Effector CD4-positive, alpha-beta T cell (primary cell): ENCODE results near the gene SARDH.

Source experiments
- DNase-seq: peaks from one replicate; pipeline ENCODE4 v3.0.0-alpha.2; 2020

The SARDH gene

DNA sequence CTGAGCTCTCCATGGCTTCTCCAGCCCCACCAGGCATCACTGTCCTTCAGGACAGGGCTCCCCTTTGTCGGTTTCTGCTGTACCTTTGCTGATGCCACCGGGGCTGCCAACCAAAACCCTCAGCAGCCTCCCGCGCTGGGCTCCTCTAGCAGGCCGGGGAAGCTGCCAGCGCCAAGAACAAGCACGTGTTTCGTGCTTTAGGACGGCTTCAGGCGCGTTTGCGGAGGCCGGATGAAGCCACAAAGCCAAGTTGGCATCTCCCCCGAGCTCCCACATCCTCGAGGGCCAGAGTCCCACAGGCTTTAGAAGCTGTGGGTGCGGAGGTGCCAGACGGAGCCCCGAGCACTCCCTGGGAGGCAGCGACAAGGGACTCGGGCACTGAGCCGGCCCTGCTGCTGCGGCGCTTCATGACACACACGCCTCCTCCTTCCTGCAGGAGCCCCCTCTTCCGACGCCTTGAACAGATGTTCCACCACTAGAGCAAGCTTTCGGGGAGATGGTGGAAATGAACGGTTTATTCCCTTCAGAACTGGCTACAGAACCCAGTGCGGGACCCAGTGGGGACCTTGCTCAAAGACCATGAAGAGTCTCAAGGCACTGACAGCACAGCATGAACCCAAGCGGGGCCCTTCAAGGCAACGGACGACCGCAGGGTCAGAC, 36.7 kb downstream of the SARDH start:
- peak; percentile 37 for DNase-seq

DNA sequence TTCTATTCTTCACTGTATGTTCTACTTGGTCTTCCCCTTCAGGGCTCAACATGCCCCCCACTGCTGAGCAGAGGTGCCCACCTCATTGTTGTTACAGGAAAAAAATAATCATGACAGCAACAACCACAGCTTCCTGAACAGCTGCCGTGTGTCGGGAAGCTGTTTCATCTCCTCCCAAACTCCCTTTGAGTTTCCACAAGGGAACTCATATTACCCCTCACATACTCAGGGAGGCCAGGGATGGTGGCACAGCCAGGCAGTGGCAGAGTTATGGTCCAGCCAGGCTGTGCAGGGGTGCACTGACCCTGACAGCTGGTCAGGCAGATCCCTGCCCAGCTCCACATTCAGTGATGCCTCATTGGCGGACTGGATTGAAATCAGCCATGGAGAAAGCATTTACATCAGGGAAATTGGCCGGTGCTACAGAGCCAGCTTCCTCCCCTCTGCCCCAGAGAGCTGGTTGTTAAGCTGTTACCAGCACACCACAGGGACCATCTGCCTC, 37.3 kb downstream of the SARDH start:
- DNase-seq: peak; percentile 1

DNA sequence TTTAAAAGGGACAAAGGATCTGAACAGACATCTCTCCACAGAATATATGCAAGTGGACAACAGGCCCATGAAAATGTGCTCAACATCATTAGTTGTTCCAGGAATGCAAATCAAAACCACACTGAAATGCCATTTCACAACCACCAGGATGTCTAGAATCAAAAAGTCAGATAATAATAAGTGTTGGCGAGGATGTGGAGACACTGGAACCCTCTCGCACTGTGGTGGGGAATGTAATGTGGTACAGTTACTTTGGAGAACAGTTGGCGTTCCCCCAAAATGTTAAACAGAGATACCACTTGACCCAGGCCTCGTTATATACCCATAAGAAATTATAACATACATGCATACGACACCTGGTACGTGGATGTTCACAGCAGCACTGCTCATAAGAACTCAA, 38.6 kb downstream of the SARDH start:
- DNase-seq: no peak

DNA sequence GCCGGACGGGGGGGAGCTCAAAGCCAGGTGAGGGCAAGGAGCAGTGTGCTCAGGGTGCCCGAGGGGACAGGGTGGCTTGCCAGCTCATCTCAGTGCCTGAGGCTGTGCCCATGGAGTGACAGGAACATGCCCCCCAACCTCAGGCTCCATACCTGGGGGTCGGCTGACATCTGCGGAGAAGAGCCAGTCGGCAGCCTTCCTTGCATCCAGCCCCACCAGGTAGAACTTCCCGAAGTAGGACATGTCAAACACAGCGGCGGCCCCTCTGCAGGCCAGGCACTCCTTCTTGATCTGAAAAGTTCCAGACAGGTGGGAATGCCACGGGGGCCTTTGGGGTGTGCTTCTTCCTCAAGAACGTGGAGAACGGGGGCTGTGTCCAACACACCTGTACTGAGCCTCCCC, 42.1 kb downstream of the SARDH start:
- DNase-seq: no peak

DNA sequence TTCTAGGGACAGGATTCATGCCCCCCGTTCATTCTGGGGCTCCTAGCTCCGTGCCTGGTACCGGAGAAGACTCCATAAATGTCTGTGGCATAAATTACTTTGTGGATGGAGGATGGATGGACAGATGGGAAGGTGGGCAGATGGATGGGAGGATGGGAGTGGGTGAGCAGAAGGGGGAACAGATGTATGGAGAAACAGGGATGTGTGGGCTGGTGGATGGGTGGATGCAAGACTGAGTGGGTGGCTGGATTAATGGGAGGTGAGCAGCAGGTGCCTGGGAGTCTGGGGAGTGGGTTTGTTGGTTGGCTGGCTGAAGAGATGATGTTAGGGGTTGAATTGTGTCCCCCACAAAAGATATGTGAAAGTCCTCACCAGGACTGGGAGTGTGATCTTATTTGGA, 43.5 kb downstream of the SARDH start:
- DNase-seq: no peak

DNA sequence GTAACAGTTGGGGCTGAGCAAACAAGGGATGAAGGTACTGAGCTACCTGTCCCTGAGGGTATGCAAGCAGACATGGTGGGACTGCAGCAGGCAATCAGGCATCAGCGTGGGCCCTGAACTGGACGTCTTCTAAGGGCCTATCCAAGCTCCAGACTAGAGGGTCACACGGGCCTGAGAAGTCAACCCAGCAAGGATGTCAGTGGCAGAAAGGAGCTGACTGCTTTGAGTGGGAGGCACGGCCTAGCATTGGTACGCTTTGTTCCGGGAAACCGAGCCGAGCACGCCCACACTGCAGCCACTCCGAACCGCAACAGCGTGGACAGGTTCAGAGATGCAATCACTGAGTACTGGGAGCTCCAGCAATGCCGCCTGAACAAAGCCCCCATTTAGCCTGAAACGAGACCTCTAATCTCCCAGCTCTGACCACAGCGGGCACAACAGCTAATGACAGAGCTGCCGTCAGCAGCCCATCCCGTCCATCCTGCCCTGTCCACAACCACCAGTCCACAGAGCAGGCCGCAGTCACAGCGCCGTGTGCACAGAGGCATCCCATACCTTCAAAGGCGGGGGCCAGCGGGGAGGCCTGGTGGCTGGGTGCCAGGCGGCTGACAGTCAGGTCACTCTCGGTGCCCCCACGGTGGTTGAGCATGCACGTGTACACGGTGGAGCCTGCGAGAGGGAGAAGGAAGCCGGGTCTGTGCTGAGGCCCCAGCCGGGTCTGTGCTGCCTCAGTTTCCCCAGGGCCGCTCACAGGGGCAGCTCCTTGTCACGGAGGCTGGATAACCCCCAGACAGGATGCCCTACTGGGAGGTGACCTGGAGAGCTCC, 44.2 kb downstream of the SARDH start:
- DNase-seq: no peak

DNA sequence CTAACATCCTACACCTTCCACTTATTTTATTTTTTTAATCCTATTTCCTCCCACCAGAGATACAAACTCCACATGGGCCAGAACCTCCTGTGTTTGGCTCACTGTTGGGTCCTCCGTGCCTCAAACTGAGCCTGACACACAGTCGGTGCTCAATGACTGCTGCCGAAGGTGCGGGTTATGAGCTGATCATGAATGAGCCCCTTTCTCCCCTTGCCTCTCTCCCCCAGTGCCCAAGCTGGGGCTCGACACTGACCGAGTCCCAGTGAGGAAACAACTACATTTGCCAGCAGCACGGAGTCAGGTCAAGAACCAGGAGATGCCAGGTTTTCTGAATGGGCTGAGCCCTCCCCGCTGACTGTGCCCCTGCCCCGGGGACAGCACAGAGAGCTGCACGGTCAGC, 45.0 kb downstream of the SARDH start:
- no peak for DNase-seq

DNA sequence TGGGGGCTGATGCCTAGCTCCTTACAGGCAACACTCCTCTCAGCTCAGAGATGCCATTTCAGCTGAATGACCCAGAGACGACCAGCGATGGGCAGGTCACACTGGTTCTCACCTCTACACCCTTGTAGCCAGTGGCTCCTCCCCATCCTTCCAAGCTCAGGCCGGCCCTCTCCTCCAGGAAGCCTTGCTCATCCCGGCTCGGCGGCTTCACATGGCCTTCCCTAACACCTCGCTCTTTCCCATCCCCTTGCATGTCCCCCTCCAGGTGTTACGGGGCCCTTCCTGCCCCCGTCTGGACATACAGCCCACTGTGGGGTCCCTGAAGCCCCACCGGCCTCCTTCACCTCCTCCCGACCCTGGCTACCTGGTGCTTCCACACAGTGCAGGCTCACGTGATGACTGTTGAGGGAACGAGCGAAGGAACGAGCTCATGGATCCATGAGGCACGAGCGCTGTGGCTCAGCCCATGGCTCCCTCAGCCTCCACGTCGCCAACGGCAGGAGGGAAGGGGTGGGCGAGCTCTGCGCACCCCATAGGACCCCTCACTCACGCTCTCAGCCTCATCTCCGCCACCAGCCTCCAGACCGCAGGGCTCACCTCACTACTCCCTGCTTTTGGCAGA, 45.7 kb downstream of the SARDH start:
- DNase-seq: no peak

DNA sequence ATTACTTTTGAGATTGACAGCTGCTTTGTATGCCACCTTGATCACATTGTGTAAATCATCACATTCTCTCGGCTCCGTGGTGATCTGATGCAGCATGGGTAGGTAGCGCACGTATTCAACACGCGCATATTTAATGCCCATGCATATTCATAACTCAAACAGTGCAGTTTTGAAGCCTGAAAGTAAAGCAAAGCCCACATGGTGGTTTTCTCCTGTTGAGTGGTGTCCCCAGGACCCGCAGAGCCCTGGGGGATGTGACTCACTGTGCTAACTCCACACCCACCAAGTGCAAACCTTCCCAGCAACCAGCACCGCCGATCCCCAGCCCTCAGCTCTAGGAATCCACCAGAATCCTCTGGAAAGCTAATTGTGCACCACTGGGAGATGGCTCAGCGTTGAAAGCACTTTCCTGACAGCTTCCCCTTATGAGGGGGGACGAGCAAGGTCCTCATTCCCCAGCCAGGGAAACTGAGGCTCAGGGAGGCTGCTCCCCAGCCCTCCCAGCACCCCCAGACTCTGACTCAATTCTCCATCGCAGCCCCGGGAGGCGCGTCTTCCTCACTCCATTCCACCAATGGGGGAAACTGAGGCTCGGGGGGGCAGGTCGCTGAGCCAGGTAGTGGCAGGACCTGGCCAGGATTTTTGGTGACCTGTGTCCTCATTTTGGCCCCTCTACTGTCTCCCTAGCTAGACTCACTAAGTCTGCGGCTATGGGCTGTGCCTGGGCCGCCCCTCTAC, 46.4 kb downstream of the SARDH start:
- no peak for DNase-seq

DNA sequence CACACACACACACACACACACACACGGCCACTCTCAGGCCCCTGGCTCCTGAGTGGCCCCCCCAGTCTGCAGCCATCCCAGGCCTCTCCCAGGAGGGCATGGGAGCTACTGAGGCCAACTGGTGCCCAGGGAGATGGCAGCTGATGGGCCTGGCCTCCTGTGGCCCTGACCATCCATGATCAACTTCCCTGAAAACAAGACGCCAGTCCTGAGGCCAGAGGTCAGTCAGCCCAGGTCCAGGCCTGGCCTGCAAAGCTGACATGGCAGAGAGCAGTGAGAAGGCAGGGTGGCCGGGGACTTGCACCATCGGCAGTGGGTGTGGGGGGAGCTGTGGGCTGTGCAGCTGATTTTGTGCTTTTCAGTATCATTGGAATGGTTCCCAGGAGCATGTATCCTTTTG, 47.0 kb downstream of the SARDH start:
- no peak for DNase-seq

DNA sequence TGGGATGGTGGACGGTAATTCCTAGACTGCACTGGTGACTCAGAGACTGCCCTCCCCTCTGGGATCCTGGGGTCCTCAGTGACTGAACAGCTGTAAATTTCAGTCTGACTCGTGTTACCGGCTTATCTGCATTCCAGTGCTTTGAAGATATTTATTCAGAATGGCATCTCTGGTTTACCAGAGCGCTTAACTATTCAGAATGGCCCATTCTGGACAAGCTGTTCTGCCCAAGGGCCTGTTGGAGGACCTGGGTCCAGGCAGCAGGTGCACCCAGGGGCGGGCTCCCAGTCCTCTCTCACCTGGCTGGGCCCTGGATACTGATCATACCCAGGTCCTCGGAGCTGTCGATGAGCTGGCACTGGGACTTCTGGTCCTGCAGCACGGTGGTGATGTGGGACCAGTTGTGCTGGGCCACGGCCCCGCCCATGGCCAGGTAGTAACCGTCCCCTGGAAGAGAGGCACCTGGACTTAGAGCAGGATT, 48.0 kb downstream of the SARDH start:
- DNase-seq: no peak

DNA sequence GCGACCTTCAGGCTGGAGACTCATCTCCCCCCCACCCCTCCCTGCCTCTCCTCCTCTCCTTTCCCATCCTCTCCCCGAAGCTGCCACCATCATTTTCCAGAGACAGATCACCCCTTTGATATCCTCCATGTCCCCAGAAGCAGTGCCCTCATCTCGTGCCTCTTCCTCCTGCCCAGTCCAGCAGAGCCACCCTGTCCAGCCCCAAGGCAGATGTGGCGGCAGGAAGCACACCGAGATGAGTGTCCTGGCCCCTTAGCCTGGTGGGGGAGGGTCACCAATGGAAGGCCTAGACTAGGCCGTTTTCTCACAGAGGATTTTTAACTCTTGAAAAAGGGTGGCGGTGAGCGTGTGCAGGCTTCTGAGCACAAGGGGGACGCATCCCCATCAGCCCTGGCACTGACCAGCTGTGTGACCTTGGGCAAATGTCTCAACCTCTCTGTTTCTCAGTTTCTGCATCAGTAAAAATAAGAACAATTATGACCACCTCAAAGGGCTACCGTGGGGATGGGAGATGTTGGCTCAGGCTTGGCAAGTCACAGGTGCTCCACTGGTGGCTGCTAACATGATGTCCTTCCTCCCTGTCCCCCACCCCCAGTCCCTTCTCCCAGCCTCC, 48.9 kb downstream of the SARDH start:
- DNase-seq: no peak

DNA sequence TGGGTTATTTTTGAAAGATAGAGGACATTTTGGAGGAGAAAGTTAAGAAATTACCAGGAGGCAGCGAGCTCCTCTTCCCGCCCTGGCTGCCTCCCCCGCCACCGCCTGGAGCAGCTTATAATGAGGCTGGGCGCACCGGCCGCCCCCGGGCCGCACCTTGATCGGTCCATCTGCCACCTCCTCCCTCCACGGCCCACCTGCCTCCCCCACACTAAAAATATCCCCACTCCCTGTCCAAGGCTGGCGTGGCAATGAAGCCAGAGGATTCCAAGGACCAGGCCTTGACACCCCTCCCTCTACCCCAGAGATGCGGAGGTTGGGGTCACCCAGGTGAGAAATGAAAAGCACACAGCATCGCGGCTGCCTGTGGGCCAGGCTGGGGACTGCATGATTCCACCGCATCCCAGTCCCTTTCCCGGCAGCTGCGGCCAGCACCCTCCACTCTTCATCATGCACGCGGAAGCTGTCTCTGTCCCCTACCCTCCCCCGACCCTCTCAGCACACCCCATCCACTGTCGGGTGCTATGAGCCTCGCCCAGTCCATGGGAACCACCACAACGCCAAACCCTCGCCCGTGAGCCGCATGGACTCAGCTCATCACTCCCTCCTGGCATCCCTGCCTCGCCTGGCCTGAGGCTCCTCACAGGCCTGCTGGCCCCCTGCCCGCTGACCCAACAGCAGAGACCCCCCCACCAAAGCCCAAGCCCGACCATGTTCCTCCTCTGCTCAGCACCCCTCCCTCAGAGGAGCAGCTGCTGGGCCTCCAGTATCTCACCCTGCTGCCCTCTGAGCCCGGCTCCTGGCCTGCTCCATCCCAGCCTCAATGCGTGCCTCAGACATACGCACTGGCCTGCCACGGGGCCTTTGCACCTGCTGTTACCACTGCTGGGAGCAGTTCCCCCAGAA, 50.0 kb downstream of the SARDH start:
- DNase-seq: no peak

DNA sequence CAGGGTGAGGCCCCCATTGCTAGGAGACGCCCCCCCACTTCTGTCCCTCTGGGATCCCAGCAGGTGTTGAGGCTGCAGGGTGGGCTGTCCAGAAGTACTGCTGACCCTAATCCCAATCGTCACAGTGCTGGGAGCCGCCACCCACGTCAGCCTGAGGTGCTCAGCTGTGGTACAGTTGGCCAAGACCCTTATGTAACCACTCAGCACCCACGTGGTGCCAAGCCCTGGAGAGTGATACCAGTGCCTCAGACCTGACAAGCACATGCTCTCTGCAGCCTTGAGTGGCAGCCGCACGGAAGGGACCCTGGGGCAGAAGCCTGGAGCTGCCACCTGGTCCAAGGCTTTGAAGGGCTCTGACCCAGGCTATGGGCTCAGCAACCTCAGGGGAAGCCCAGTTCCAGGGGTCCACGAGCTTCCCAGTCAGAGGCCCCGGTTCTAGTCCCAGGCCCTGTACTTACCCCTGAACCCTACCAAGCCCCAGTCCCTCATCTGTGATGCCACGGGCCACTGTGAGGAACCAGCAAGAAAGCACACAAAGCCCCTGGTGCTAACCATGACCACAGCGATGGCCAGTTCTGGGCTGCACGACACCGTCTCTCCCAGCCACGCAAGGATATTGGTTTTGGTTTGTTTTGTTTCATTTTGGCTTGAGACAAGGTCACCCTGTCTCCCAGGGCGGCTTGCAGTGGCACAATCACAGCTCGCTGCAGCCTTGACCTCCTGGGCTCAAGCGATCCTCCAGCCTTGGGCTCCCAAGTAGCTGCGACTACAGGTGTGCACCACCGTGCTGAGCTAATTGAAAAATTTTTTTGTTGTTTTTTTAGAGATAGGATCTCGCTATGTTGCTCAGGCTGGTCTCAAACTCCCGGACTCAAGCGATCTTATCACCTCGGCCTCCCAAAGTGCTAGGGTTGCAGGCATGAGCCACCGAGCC, 51.2 kb downstream of the SARDH start:
- no peak for DNase-seq

DNA sequence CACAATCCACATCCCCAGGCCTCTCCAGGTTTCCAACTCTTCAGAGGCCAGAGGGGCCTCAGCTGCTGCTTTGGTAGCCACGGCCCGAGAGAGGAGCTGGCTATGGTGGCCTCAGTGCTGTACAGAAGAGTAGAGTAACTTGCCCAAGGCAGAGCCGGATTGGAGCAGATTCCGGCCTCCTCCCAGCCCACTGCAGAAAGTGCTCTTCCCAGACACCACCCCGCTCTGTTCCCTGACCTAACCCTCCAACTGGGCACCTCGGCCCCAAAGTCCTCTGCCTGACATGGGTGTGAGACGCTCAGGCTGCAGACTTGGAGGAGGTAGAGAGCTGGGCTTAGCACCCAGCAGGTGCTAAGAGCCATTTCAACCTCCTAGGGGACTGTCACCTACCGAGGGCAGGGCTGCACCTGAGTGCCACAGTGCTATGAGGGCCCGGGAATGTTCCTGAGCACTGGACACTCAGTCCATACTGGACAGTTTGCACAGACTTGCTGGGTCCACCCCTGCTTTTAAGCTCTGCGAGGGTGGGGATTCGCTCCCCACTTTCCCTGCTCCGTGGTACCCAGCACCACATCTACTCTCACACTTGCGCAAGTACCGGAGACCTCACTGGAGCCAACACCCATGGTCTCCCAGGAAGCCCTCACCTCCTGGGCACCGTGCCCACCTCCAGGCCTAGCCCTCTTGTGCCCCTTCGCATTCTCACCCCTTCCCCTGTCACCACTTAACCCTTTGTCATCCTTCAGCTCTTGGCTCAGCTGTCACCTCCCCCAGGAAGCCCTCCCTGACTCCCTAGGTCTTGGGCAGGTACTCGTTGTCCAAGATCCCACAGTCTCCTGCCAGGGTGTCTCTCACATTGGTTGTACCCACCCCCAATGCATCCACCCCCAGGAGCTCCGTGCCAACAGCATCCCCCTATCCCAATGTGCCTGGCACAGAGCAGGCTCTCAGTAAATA, 52.2 kb downstream of the SARDH start:
- DNase-seq: no peak

DNA sequence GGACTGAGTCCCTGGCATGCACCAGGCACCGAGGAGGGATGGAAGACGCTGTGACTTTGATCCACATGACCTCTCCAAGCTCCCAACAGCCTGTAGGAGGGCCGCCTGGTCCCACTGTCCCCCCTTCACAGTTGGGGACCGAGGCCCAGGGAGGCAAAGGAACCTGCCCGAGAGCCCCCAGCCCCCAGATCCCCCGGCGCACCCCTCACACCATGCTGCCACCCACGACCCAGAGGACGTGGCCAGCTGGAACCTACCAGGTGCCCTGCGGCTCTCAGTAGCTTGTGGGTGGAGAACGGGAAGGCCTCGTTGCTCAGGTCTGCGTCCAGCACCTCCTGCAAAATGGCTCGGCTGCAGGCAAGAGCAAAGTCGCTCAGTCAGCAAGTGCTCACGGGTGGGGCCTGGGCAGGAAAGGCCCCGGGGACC, 53.2 kb downstream of the SARDH start:
- no peak for DNase-seq

DNA sequence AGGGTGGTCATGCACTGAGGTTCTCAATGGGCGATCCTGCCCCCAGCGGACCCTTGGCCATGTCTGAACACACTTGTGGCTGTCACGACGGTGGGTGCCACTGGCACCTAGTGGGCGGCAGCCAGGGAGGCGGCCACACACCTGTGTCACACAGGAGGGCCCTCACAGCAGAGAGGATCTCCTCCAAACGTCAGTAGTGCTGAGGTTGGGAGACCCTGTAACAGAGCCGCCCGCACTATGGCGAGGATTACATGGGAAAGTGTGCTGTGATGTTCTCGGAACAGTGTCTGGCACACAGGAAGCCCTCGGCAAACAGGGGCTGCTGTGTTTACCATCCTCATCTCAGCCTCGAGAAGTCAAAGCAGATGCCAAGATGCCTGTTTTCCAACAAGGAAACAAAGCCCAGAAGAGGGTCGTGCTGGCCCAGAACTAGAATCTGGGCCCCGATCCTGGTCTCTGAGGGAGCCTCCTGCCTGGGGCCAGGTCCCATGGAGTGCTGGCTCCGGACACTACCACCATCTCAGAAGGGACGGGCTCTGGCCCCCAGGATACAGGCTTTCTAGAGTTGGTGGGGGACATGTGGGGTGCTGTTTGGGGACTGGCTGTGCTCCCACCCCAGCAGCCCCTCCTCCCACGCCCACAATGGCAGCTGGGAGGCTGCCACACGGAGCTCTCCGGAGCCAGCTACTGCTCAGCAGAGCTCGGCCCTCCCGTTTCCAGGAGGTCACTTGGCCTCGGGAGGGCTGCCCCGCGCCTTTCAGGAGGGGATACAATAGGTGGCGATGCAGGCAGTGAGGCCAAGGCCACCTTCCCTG, 53.8 kb downstream of the SARDH start:
- DNase-seq: no peak

DNA sequence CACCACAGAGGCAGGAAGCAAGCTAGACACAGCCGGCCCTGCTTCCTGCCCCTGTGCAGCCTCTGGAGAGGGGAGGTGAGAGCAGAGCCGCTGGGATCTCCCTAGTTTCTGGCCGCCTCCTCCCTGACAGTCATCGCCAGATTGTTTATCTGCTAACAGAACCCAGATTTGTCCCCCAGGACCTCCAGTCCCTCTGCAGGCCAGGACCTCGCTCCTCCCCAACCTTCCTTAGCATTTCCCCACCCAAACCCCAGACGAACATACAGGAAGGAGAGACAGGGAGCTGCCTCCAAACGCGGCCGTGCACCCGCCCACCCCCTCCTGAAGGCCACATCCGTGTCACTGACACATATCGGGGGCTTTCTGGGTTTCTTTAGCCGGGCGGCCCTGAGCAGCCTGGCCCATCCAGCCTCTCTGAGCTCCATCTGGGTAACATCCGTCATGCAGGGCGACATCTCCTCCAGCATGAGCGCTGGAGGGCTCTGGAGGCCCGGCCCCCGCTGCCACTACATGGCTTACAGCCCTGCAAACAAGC, 54.5 kb downstream of the SARDH start:
- DNase-seq: peak; percentile 70
